ENCODE measurements around the gene SH3BP5L. TPM values are rescaled to one million over a fixed set of nuclear protein-coding genes. Genes with fewer than 3 reads are reported as not detected.
"Not testable (repeated sequence)": the region's sequence is repeated elsewhere in the genome, so short reads cannot be mapped to it uniquely, and the experiment has no call there.

Gene SH3BP5L
- total RNA-seq, 2 donors from 2014 or later = 13.7 to 14.8 TPM

GRCh38 chr1:248807067-248807737 lies 18.5 kb downstream of the SH3BP5L start:
- TF ChIP-seq CTCF (IDR thresholded peaks at IDR 0.05) = peak; percentile 54 to 88 (median 84)
- TF ChIP-seq POLR2A (IDR thresholded peaks at IDR 0.05) = no peak
- Histone ChIP-seq H3K27me3 (no peaks in the 10 kb centered on the region), H3K27ac (no peak overlapping the region), H3K36me3 (replicated peaks in 1 of 2; ENCODE audit: insufficient read depth in 1 of 2, low read depth in 2 of 2) (no peaks in the 10 kb centered on the region), H3K9me3 (no peaks in the 10 kb centered on the region), H3K4me3 (no peak overlapping the region), H3K4me1 (peaks cover 31% of the 10 kb centered on the region)
- intact Hi-C loops (cut with DNase I) = loop anchor here (5.0 kb wide), 1 partner anchor 180 kb away; no protein-coding TSS in a partner anchor
- ATAC-seq (peak; percentile 79), DNase-seq (peak; percentile 63 to 70 (median 64))
- WGBS, 2 donors = 39 to 44% methylated on average over 15 of the region's 15 CpGs

- ATAC-seq (no peak), DNase-seq (peak in 1 of 4 donors; percentile 42)
- no peak overlapping the region for H3K4me3 ChIP-seq
- H3K36me3 ChIP-seq (replicated peaks in 1 of 2; ENCODE audit: insufficient read depth in 1 of 2, low read depth in 2 of 2) = no peaks in the 10 kb centered on the region
- 81 to 94% methylated on average over 1 of the region's 1 CpG for WGBS, 2 donors
- H3K27ac ChIP-seq = no peak overlapping the region
- intact Hi-C loops (cut with DNase I) = loop anchor here (5.0 kb wide), 1 partner anchor 179 kb away; no protein-coding TSS in a partner anchor
- H3K9me3 ChIP-seq = no peaks in the 10 kb centered on the region
- no peak for TF ChIP-seq CTCF (IDR thresholded peaks at IDR 0.05)
- TF ChIP-seq POLR2A (IDR thresholded peaks at IDR 0.05) = no peak
- peaks cover 26% of the 10 kb centered on the region for H3K4me1 ChIP-seq
- no peaks in the 10 kb centered on the region for H3K27me3 ChIP-seq
Measured at GRCh38 chr1:248805876-248806275, 19.8 kb downstream of the SH3BP5L start.

GRCh38 chr1:248804771-248805681 lies 20.7 kb downstream of the SH3BP5L start:
- H3K9me3 ChIP-seq = no peaks in the 10 kb centered on the region
- H3K36me3 ChIP-seq (replicated peaks in 1 of 2; ENCODE audit: insufficient read depth in 1 of 2, low read depth in 2 of 2) = no peaks in the 10 kb centered on the region
- no peak for TF ChIP-seq POLR2A (IDR thresholded peaks at IDR 0.05)
- 34 to 59% methylated on average over 10 of the region's 10 CpGs for WGBS, 2 donors
- no peak overlapping the region for H3K27ac ChIP-seq
- intact Hi-C loops (cut with DNase I) = loop anchor here (5.0 kb wide), 1 partner anchor 178 kb away; no protein-coding TSS in a partner anchor
- no peak for ATAC-seq
- H3K27me3 ChIP-seq = no peaks in the 10 kb centered on the region
- peak in 1 of 4 donors; percentile 22 for DNase-seq
- H3K4me3 ChIP-seq = no peak overlapping the region
- H3K4me1 ChIP-seq = peaks cover 22% of the 10 kb centered on the region

- H3K27me3 ChIP-seq; DNase-seq; H3K9me3 ChIP-seq; ATAC-seq; H3K27ac ChIP-seq; H3K36me3 ChIP-seq (replicated peaks in 1 of 2; ENCODE audit: insufficient read depth in 1 of 2, low read depth in 2 of 2); intact Hi-C loops (cut with DNase I); H3K4me3 ChIP-seq: not testable (repeated sequence)
- 78% methylated on average over 15 of the region's 15 CpGs for WGBS, 2 donors
- peaks cover 22% of the 10 kb centered on the region for H3K4me1 ChIP-seq
Measured at GRCh38 chr1:248803501-248803900, 22.2 kb downstream of the SH3BP5L start.

GRCh38 chr1:248802454-248802853 lies 23.3 kb downstream of the SH3BP5L start:
- TF ChIP-seq POLR2A (IDR thresholded peaks at IDR 0.05) (no peak), CTCF (IDR thresholded peaks at IDR 0.05) (no peak)
- DNase-seq (no peak), ATAC-seq (no peak)
- no peak overlapping the region for H3K4me3 ChIP-seq
- H3K36me3 ChIP-seq (replicated peaks in 1 of 2; ENCODE audit: insufficient read depth in 1 of 2, low read depth in 2 of 2) = no peaks in the 10 kb centered on the region
- H3K27me3 ChIP-seq = no peaks in the 10 kb centered on the region
- peaks cover 22% of the 10 kb centered on the region for H3K4me1 ChIP-seq
- 70 to 79% methylated on average over 6 of the region's 6 CpGs for WGBS, 2 donors
- H3K27ac ChIP-seq = no peak overlapping the region
- intact Hi-C loops (cut with DNase I) = no loop called here
- H3K9me3 ChIP-seq = no peaks in the 10 kb centered on the region
